ENCODE results near the gene GLCE.

DNA sequence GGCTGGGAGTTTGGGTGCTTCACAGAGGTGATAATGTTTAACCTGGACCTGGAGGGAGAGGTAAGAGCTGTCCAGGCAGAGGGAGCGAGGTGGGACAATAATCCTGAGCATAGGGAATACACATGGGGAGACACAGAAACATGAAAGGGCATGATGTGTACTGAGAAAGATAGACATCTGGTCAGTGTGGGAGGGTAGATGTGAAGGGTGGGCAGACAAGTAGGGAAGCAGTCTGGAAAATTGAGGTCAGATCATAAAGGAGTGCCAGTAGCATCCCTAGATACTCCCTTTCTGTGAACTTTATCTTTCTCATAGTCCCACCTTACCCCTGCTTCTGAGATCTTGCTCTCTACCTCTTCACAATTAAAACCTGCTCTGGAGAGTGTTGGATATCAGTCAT is 12.0 kb upstream of the GLCE start:
- TF ChIP-seq, protein P1, sequence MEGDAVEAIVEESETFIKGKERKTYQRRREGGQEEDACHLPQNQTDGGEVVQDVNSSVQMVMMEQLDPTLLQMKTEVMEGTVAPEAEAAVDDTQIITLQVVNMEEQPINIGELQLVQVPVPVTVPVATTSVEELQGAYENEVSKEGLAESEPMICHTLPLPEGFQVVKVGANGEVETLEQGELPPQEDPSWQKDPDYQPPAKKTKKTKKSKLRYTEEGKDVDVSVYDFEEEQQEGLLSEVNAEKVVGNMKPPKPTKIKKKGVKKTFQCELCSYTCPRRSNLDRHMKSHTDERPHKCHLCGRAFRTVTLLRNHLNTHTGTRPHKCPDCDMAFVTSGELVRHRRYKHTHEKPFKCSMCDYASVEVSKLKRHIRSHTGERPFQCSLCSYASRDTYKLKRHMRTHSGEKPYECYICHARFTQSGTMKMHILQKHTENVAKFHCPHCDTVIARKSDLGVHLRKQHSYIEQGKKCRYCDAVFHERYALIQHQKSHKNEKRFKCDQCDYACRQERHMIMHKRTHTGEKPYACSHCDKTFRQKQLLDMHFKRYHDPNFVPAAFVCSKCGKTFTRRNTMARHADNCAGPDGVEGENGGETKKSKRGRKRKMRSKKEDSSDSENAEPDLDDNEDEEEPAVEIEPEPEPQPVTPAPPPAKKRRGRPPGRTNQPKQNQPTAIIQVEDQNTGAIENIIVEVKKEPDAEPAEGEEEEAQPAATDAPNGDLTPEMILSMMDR (IDR thresholded peaks at IDR 0.05): no peak
- no peak for TF ChIP-seq POLR2A (IDR thresholded peaks at IDR 0.05)
